GM12873 (cell line): ENCODE measurements around the gene STAB1.

Experiments
- TF ChIP-seq, protein P1 (sequence below): IDR thresholded peaks from 2 replicates; pipeline ENCODE4 v1.5.1; 2012; ENCODE audit warnings: low read depth, mild to moderate bottlenecking, moderate library complexity, low read length, control low read depth; ENCODE audit not compliant: insufficient read depth; ENCODE audit errors: missing control alignments

STAB1 gene

DNA sequence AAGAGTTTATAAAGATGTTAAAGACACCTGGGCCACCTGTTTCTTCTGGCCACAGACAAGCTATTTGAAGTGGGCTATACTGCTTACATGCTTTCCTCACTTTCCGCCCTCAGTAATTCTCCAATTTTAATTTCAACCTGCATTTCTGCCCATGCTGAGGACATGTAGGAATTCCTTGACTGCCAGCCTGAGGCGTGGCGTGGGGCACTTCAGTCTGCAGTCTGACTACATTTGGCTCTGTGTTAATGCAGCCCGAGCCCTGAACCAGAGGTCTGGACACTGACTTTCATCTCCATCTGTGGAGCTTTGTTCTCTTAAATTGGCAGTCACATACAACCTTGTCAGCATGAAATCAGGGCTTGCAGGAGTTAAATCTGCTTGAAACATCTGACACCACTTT lies 49.8 kb downstream of the STAB1 start:
- TF ChIP-seq, protein P1, sequence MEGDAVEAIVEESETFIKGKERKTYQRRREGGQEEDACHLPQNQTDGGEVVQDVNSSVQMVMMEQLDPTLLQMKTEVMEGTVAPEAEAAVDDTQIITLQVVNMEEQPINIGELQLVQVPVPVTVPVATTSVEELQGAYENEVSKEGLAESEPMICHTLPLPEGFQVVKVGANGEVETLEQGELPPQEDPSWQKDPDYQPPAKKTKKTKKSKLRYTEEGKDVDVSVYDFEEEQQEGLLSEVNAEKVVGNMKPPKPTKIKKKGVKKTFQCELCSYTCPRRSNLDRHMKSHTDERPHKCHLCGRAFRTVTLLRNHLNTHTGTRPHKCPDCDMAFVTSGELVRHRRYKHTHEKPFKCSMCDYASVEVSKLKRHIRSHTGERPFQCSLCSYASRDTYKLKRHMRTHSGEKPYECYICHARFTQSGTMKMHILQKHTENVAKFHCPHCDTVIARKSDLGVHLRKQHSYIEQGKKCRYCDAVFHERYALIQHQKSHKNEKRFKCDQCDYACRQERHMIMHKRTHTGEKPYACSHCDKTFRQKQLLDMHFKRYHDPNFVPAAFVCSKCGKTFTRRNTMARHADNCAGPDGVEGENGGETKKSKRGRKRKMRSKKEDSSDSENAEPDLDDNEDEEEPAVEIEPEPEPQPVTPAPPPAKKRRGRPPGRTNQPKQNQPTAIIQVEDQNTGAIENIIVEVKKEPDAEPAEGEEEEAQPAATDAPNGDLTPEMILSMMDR: no peak

DNA sequence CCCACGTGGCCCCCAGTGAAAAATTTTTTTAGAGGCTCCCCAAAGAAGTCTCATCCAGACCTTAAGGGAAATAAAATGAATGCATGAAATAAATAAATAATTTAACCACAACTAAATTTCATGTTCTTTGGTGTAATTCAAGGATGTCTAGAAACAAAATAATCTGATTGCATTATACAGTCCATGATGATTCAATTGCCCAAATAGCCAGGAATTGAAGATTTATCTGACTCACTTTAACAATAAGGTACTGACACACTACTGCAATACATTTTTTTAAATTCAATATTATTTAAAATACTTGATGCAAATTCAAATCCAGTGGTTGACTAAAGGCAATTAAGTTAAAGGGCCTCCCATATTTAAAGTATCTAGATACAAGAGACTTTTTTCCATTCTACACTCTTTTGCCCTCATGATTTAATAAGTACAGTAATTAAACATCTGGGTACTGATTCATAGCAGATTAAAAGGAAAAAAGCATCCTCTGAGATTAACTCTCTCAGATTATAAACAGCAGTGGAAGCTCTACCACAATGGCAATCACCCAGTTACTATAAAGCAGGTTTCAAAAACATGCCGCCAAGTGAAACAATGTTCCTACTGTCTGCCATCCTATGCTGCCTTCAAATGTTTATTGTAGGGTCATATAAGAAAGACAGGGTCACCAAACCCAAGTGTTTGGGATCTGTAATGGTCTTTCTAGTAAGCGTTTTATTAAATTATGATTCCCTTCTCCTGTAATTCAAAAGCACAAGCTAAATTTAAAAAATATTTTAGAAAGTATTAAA lies 51.2 kb downstream of the STAB1 start:
- TF ChIP-seq, protein P1: no peak

DNA sequence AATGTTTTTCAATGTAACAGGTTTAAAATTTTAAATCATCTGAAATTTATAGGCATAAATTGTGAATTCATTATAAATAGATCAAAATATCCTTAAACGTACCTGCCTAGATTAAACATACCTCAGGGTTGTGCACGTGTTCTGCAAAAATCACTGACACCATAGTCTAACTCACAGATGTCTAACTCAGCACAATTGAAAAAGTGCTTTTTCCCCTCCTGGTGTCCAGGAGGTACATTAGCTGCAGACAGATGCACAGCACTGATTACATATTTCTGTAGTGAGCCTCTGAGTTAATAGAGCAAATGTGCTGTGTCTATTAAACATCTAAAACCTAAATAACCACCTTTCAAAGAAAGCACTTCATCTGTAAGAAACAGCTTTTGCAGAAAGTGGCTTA lies 52.0 kb downstream of the STAB1 start:
- TF ChIP-seq, protein P1: no peak

GRCh38 chr3:52551118-52551517 lies 56.0 kb downstream of the STAB1 start:
- TF ChIP-seq, protein P1: no peak

DNA sequence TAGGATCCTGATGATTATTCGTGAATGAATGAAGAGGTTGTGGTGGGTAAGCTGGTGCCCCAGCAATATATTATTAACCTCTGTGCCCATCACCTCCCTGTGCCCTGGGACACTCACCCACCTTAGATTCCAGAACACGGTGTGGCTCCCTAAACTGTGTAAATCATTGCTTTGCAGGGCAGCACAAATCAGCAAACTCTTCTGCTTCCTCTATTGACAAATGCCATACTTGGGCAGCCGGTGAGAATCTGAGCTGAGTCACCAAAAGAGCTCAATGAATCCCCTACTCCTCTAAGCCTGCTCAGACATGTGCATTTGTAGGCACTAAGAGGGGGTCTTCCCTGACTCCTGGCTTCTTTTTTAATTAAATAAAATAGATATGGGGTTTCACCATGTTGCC lies 57.0 kb downstream of the STAB1 start:
- TF ChIP-seq, protein P1: no peak

DNA sequence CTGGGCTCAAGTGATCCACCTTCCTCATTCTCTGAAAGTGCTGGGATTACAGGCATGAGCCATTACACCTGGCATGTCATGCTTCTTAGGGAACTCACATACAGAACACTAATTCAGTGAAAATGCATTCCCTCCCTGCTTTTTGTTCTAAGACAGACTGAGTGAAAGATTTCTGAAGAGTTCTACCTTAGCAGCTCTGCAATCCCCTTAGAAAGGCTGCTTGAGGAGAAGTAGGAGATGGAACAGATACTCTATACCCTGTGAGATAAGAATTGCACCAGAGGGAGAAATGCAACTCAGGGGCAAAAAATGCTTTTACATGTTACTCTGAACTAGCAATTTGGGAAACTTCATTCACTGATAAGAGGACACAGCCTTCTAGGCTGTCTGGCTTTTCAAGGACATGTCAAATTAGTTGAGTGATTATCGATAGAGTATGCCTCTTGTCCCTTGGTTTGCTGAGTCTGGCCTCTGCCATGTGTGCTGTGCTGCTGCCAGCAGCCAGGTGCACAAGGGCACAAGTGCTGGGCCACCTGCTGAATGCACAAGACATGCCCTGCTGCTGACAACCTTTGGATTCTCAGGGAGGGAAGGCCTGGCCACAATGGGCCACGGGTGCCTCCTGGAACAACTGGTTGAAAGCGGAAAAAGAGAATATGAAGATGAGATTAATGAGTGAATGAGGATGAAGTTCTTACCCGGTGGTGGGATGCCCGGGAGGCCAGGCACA lies 59.1 kb downstream of the STAB1 start:
- TF ChIP-seq, protein P1: no peak

DNA sequence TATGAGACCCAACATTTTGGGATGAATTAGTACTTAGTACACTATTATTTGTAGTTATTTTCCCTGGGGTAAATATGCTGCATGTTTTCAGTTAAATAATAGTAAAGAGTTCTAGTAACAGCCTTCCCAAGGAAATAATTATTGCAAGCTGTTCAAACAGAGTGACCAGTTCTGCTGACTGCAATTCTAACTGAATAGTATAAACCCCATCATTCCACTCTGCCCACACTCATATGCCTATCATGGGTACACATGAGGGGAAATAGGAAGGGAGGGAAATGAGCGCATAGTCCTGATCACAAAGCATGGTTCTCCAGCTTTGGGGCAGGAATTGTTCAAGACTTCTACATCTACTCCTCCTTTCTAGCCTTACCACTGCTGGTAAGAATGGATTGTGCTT lies 59.9 kb downstream of the STAB1 start:
- TF ChIP-seq, protein P1: no peak
